WTC11 (cell line): ENCODE results near the gene ASIC2.

Experiments
- ATF2 ChIP-seq: sonication (generic); formaldehyde crosslinking; IDR thresholded peaks from 2 replicates; pipeline ENCODE4 v1.8.1; 2022; ENCODE audit warnings: low read depth, missing genetic modification reagents, borderline replicate concordance
- ETV6 ChIP-seq: sonication (generic); formaldehyde crosslinking; IDR thresholded peaks from 2 replicates; pipeline ENCODE4 v1.8.1; 2022; ENCODE audit warnings: mild to moderate bottlenecking, missing genetic modification reagents

DNA sequence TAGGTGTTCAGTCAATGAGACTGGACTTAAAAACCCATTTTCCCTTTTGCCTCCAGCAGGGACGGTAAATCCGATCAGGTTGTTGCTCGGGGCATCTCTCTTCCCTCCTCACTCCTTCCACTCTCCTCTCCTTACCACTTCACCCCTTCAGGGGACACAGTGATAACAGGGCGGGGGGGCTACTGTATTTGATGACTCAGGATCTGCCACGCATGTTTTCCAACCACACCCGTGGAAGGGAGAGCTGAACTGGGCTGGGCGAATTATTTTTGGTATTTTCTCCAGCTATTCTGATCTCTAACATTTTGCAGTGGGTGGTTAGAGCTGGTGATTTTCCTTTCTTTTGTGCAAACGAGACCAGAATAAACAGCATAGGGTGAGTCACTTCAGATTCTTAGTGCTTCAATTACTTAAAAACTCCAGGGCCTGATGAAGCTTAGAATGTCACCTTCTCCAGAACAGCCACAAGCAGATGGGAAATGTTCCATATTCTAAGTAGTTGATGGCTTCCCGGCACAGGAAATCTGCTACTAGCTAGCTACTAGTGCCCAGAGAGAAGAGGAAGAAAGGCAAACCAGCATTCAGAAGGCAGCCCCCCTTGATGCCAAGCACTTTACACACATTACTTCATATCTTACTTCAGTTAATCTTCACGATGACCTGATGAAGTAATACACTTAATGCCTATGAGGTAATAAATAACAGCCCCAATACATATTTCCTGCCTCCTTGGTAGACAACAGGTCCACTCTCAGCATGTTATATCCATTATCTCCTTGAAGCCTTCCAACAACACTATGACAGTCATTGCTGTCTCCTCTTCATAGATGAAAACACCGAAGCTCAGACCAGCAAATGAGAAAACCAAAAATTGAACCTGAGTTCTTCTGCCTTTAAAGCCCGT, 74.1 kb downstream of the ASIC2 start:
- TF ChIP-seq ETV6 (CRISPR knock-in tag) (no peak), ATF2 (CRISPR knock-in tag) (no peak)
